Endothelial cell (in vitro differentiated cells): Measurements from ENCODE around the gene CDS2. TPM values are rescaled to one million over a fixed set of nuclear protein-coding genes. Genes with fewer than 3 reads are reported as not detected.

ENCODE experiments used
- DNase-seq: peaks from one replicate; pipeline ENCODE4 v3.0.0; 2021; ENCODE audit warnings: low spot score
- H3K27ac Mint-ChIP-seq: one replicate; pipeline ENCODE4 v1.8.0; 2021; ENCODE audit warnings: mixed read lengths, inconsistent platforms; ENCODE audit not compliant: unreplicated experiment
- H3K27me3 Mint-ChIP-seq: one replicate; pipeline ENCODE4 v1.8.0; 2021; ENCODE audit warnings: mild to moderate bottlenecking, moderate library complexity, mixed read lengths, inconsistent platforms; ENCODE audit not compliant: unreplicated experiment
- H3K36me3 Mint-ChIP-seq: one replicate; pipeline ENCODE4 v1.8.0; 2021; ENCODE audit warnings: mild to moderate bottlenecking, low read depth, mixed read lengths, inconsistent platforms; ENCODE audit not compliant: unreplicated experiment
- H3K4me1 Mint-ChIP-seq: one replicate; pipeline ENCODE4 v1.8.0; 2021; ENCODE audit warnings: mild to moderate bottlenecking, mixed read lengths, inconsistent platforms; ENCODE audit not compliant: unreplicated experiment
- H3K4me3 Mint-ChIP-seq: one replicate; pipeline ENCODE4 v1.8.0; 2021; ENCODE audit warnings: mild to moderate bottlenecking, mixed read lengths, inconsistent platforms; ENCODE audit not compliant: unreplicated experiment
- H3K9me3 Mint-ChIP-seq: one replicate; pipeline ENCODE4 v1.8.0; 2021; ENCODE audit warnings: mixed read lengths, inconsistent platforms; ENCODE audit not compliant: unreplicated experiment
- CTCF ChIP-seq: fragments of 200-600 bp; sonication (generic); IDR thresholded peaks from one replicate; pipeline ENCODE4 v1.5.0; 2021; ENCODE audit warnings: antibody characterized with exemption; ENCODE audit not compliant: unreplicated experiment
- total RNA-seq: library from RNA; stranded (reverse); fragmentation: NEBNext Ultra II Directional; extraction: Animal tissue kit (Norgen Biotek cat#: 25700); gene quantifications from one replicate; pipeline ENCODE4 v1.2.1, GENCODE V29; 2021; ENCODE audit not compliant: unreplicated experiment

The CDS2 gene
- total RNA-seq, 1 donor from 2014 or later = 130 TPM

DNA sequence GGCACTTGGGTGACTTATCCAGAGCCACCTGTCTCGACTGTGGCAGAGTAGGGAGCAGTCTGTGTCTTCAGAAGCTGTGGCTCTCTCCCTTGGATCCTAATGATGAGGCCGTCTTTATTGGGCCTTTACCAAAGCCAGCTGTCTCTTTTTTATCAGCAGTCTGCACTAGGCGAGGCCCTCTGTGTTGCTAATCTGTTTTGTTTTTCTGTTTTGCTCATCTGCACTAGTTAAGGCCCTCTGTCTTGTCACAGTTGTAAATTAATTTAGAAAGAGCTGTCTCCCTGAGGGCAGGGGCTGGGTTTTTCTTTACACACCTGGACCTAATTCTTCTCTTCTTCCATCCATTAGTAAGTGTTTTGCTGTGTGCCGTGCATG is 45.0 kb downstream of the CDS2 start:
- no peak for TF ChIP-seq CTCF
- Mint-ChIP-seq H3K36me3 (peaks cover 10% of the 10 kb centered on the region), H3K4me1 (peaks cover 83% of the 10 kb centered on the region), H3K27me3 (peaks cover 26% of the 10 kb centered on the region), H3K27ac (peak overlapping the region; percentile 88), H3K4me3 (peak overlapping the region; percentile 0), H3K9me3 (no peaks in the 10 kb centered on the region)
- no peak for DNase-seq

GRCh38 chr20:5172167-5172601 is 45.4 kb downstream of the CDS2 start:
- Mint-ChIP-seq H3K4me3 (peak overlapping the region; percentile 0), H3K4me1 (peaks cover 83% of the 10 kb centered on the region), H3K9me3 (no peaks in the 10 kb centered on the region), H3K36me3 (peaks cover 11% of the 10 kb centered on the region), H3K27ac (peak overlapping the region; percentile 88), H3K27me3 (peaks cover 26% of the 10 kb centered on the region)
- no peak for TF ChIP-seq CTCF
- DNase-seq = no peak

- Mint-ChIP-seq H3K9me3 (no peaks in the 10 kb centered on the region), H3K27me3 (peaks cover 26% of the 10 kb centered on the region), H3K4me1 (peaks cover 87% of the 10 kb centered on the region), H3K4me3 (no peak overlapping the region), H3K27ac (peak overlapping the region; percentile 88), H3K36me3 (peaks cover 11% of the 10 kb centered on the region)
- TF ChIP-seq CTCF = no peak
- no peak for DNase-seq
These were observed 46.2 kb downstream of the CDS2 start for GRCh38 chr20:5172903-5173463.

GRCh38 chr20:5173751-5174150 is 46.9 kb downstream of the CDS2 start:
- no peak for DNase-seq
- Mint-ChIP-seq H3K4me1 (peaks cover 92% of the 10 kb centered on the region), H3K9me3 (no peaks in the 10 kb centered on the region), H3K27me3 (peaks cover 26% of the 10 kb centered on the region), H3K36me3 (peaks cover 18% of the 10 kb centered on the region), H3K27ac (peak overlapping the region; percentile 84), H3K4me3 (no peak overlapping the region)
- no peak for TF ChIP-seq CTCF

DNA sequence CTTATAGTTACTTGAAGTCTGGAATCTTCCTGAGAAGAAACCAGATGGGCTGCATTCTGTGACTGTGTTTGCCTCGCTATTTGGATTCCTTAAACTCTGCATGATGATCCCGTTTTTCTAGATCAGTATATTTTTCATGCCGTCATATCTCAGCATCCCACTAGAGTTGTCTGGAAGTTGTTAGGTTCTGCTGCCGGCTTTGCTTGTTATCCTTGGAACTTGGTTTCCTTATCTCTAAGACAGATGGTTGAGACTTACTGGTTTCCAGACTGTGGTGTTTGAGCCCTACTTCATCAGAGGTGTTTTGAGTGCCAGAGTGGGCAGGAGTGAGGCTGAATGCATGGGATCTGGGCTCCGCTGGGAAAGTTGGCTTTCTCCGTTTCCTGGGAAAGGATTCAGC is 50.3 kb downstream of the CDS2 start:
- Mint-ChIP-seq H3K36me3 (peaks cover 26% of the 10 kb centered on the region), H3K27ac (peak overlapping the region; percentile 78), H3K4me1 (peaks cover 79% of the 10 kb centered on the region)

More for the DNA sequence above, 50.3 kb downstream of the CDS2 start:
- no peak for TF ChIP-seq CTCF
- Mint-ChIP-seq H3K4me3 (peak overlapping the region; percentile 14), H3K9me3 (no peaks in the 10 kb centered on the region), H3K27me3 (peaks cover 9% of the 10 kb centered on the region)
- no peak for DNase-seq
